K562 (cell line): Measurements from ENCODE around the gene CDHR2. TPM values are rescaled to one million over a fixed set of nuclear protein-coding genes. Genes with fewer than 3 reads are reported as not detected.

Experiments
- ATAC-seq: fragments of 200-7000 bp; cut with Tn5 transposase; 3 replicates; pipeline ENCODE4 v1.9.1; 2020; ENCODE audit warnings: moderate library complexity
- BruUV-seq: library from RNA; stranded (reverse); fragments of 400-500 nt; replicated peaks from 2 replicates; lab custom pipeline; 2021; lab: Mats Ljungman, UMichigan
- CTCF ChIA-PET: fragments of 300-600 bp; formaldehyde crosslinking; extraction: SDS; loops from one replicate; lab custom pipeline; 2021; ENCODE audit warnings: low intra/inter-chr PET ratio; lab: Yijun Ruan, JAX
- POLR2A ChIA-PET: fragments of 300-600, 350-650 bp; sonication (Branson Sonifier 250); formaldehyde crosslinking; extraction: SDS; loops from one replicate; lab custom pipeline; 2021; ENCODE audit warnings: antibody characterized with exemption, inconsistent platforms; lab: Yijun Ruan, JAX
- DNase-seq, 4 experiments: peaks; one replicate each; pipeline versions ENCODE4 v3.0.0 to v3.0.0-alpha.2; 2011 to 2018; ENCODE audit warnings: low spot score in 3 of 4, mixed read lengths in 3 of 4; ENCODE audit errors: extremely low read depth in 1 of 4
- FAIRE-seq: peaks from 2 replicates; lab custom pipeline; 2011; peaks lifted over from hg19 to GRCh38; lab: Jason Lieb, UNC
- H2AFZ ChIP-seq: 2 replicates; pipeline ENCODE4 v1.6.0; 2011; ENCODE audit warnings: low read depth, low read length, control low read depth, inconsistent platforms
- H3K27ac ChIP-seq: fragments of 200-600 bp; 3 replicates; pipeline ENCODE4 v1.8.0; 2011; ENCODE audit warnings: low read depth, mild to moderate bottlenecking, control low read depth, inconsistent platforms, low read length, moderate library complexity, mixed read lengths; ENCODE audit errors: extremely low read depth
- H3K27me3 ChIP-seq, 2 experiments: fragments of 300-600 bp in 1 of 2; 2 replicates in 1 of 2; 3 replicates in 1 of 2; pipeline versions ENCODE4 v1.6.0 to v1.8.0; 2011; ENCODE audit warnings: inconsistent platforms in 2 of 2, low read length in 2 of 2, mild to moderate bottlenecking in 1 of 2, mixed read lengths in 1 of 2, moderate library complexity in 1 of 2; ENCODE audit not compliant: control insufficient read depth in 2 of 2, insufficient read depth in 2 of 2
- H3K36me3 ChIP-seq: fragments of 300-600 bp; 3 replicates; pipeline ENCODE4 v1.8.0; 2011; ENCODE audit warnings: mild to moderate bottlenecking, low read length, inconsistent platforms; ENCODE audit not compliant: control insufficient read depth, insufficient read depth
- H3K4me1 ChIP-seq, 2 experiments: fragments of 200-600 bp in 1 of 2; replicated peaks in 1 of 2; 2 replicates in 1 of 2; 3 replicates in 1 of 2; pipeline versions ENCODE4 v1.5.1 to v1.8.0; 2011; ENCODE audit warnings: inconsistent platforms in 2 of 2, low read length in 2 of 2, mild to moderate bottlenecking in 1 of 2, mixed read lengths in 1 of 2, moderate library complexity in 1 of 2; ENCODE audit not compliant: control insufficient read depth in 2 of 2, insufficient read depth in 2 of 2
- H3K4me2 ChIP-seq: 2 replicates; pipeline ENCODE4 v1.6.1; 2011; ENCODE audit warnings: low read length, control low read depth, inconsistent platforms, mixed read lengths; ENCODE audit not compliant: insufficient read depth
- H3K4me3 ChIP-seq: fragments of 200-600 bp; sonication (generic), shearing (Covaris generic); 2 replicates; pipeline ENCODE4 v1.5.1; 2016; ENCODE audit warnings: control low read depth, inconsistent platforms
- H3K79me2 ChIP-seq: fragments of 200-600 bp; 3 replicates; pipeline ENCODE4 v1.8.0; 2011; ENCODE audit warnings: low read length, inconsistent platforms; ENCODE audit not compliant: control insufficient read depth, insufficient read depth
- H3K9ac ChIP-seq, 2 experiments: 2 replicates each; pipeline versions ENCODE4 v1.6.0 to v1.6.1; 2011; ENCODE audit warnings: low read depth in 2 of 2, low read length in 2 of 2, control low read depth in 1 of 2, inconsistent platforms in 1 of 2, mild to moderate bottlenecking in 1 of 2, mixed read lengths in 1 of 2; ENCODE audit not compliant: insufficient read depth in 1 of 2
- H3K9me1 ChIP-seq: one replicate; pipeline ENCODE4 v1.6.0; 2011; ENCODE audit warnings: inconsistent platforms, mild to moderate bottlenecking, low read length, moderate library complexity; ENCODE audit not compliant: control insufficient read depth, insufficient read depth
- H3K9me3 ChIP-seq: replicated peaks from 2 replicates; pipeline ENCODE4 v1.5.1; 2011; ENCODE audit warnings: low read depth, low read length, inconsistent platforms; ENCODE audit not compliant: control insufficient read depth, insufficient read depth
- H4K20me1 ChIP-seq: replicated peaks from 2 replicates; pipeline ENCODE4 v1.6.1; 2011; ENCODE audit warnings: low read length, inconsistent platforms, mixed read lengths; ENCODE audit not compliant: control insufficient read depth, insufficient read depth
- ARID2 ChIP-seq: fragments of 450-650 bp; IDR thresholded peaks from 2 replicates; pipeline ENCODE4 v1.6.1; 2017; ENCODE audit warnings: antibody characterized with exemption, mild to moderate bottlenecking
- BRD4 ChIP-seq: fragments of 200-600 bp; sonication (generic); IDR thresholded peaks from 2 replicates; pipeline ENCODE4 v1.6.1; 2017; ENCODE audit warnings: inconsistent platforms
- CEBPG ChIP-seq, 3 experiments: fragments of 200-800 bp in 1 of 3; sonication (Bioruptor generic) in 1 of 3; sonication (generic) in 1 of 3; formaldehyde crosslinking in 1 of 3; IDR thresholded peaks in 2 of 3; conservative IDR thresholded peaks in 1 of 3; 2 replicates each; pipeline versions ENCODE4 v1.6.1 to v1.8.0; 2016 to 2022; ENCODE audit warnings: missing compliant biosample characterization in 2 of 3, missing genetic modification characterization in 2 of 3, mild to moderate bottlenecking in 1 of 3, missing genetic modification reagents in 1 of 3
- CREM ChIP-seq: IDR thresholded peaks from 2 replicates; pipeline ENCODE4 v1.6.1; 2014; ENCODE audit warnings: antibody characterized with exemption, low read depth
- ILF3 ChIP-seq: fragments of 450-650 bp; IDR thresholded peaks from 2 replicates; pipeline ENCODE4 v1.6.1; 2018; ENCODE audit warnings: antibody characterized with exemption, mild to moderate bottlenecking, moderate library complexity, borderline replicate concordance
- MAX ChIP-seq: sonication (generic); formaldehyde crosslinking; IDR thresholded peaks from 2 replicates; pipeline ENCODE4 v1.9.0; 2022; ENCODE audit warnings: mild to moderate bottlenecking, missing genetic modification reagents
- MNT ChIP-seq, 2 experiments: fragments of 450-650 bp; conservative IDR thresholded peaks; 2 replicates each; pipeline ENCODE4 v1.6.1; 2017; ENCODE audit warnings: mild to moderate bottlenecking in 2 of 2, moderate library complexity in 2 of 2
- PML ChIP-seq: IDR thresholded peaks from 2 replicates; pipeline ENCODE4 v1.6.1; 2012; ENCODE audit warnings: low read length, inconsistent platforms
- POU5F1 ChIP-seq: fragments of 150-350 bp; IDR thresholded peaks from 2 replicates; pipeline ENCODE4 v1.6.1; 2014; ENCODE audit warnings: borderline replicate concordance, low read length, low read depth, mild to moderate bottlenecking; ENCODE audit not compliant: partially characterized antibody
- RBFOX2 ChIP-seq: fragments of 200-400 bp; formaldehyde crosslinking; IDR thresholded peaks from 2 replicates; pipeline ENCODE4 v1.6.1; 2017; ENCODE audit warnings: low read depth, mild to moderate bottlenecking, low read length, moderate library complexity
- SNIP1 ChIP-seq: fragments of 450-650 bp; IDR thresholded peaks from 2 replicates; pipeline ENCODE4 v1.7.1; 2017; ENCODE audit warnings: low read depth, mild to moderate bottlenecking
- YY1 ChIP-seq, 3 experiments: IDR thresholded peaks; 2 replicates each; pipeline ENCODE4 v1.6.1; 2011; ENCODE audit warnings: low read length in 2 of 3, mild to moderate bottlenecking in 2 of 3, moderate library complexity in 2 of 3, borderline replicate concordance in 1 of 3, control low read depth in 1 of 3, low read depth in 1 of 3; ENCODE audit not compliant: insufficient read depth in 3 of 3, insufficient replicate concordance in 2 of 3, control insufficient read depth in 1 of 3, insufficient read length in 1 of 3; ENCODE audit errors: extremely low read depth in 1 of 3
- WGBS: fragments of 100-300 bp; shearing (Covaris generic); methylation state at CpG from one replicate; pipeline ENCODE4 v1.1.6; 2016; ENCODE audit warnings: low coverage, mixed read lengths; ENCODE audit not compliant: insufficient coverage; ENCODE audit errors: missing lambda C conversion rate; 5-methylcytosine and 5-hydroxymethylcytosine counted together
- in situ Hi-C: fragments of 300-500 bp; cut with MboI; formaldehyde crosslinking; loops from 4 replicates; pipeline ENCODE4 v1.15.0; 2018; ENCODE audit warnings: inconsistent platforms, mixed read lengths
- intact Hi-C: fragments of 100-400 bp; cut with micrococcal nuclease; formaldehyde crosslinking; loops from 2 replicates; pipeline ENCODE4 v1.14.2; 2022
- polyA plus RNA-seq, 8 experiments: library from polyadenylated mRNA; depleted of rRNA in 4 of 8; stranded (reverse) in 5 of 8; unstranded in 3 of 8; fragments of >200 nt; fragmentation: Nextera tagmentation in 2 of 8; fragmentation: Illumina TruSeq in 1 of 8; extraction: Ambion mirVana in 2 of 8; extraction: Trizol in 1 of 8; gene quantifications; 2 replicates each; pipeline versions ENCODE4 v1.2.1 to v1.2.3, GENCODE V29; 2011 to 2014; ENCODE audit warnings: inconsistent platforms in 1 of 8, missing spikeins in 1 of 8
- total RNA-seq, 7 experiments: library from RNA; depleted of rRNA in 6 of 7; stranded (reverse); fragments of >200 nt in 6 of 7; fragmentation: Illumina TruSeq in 2 of 7; extraction: Trizol in 2 of 7; gene quantifications; 2 replicates each; pipeline versions ENCODE4 v1.2.1 to v1.2.3, GENCODE V29; 2011 to 2021; ENCODE audit warnings: low replicate concordance in 1 of 7
- TF ChIP-seq, protein P1 (sequence below), 3 experiments: IDR thresholded peaks in 2 of 3; conservative IDR thresholded peaks in 1 of 3; 2 replicates each; pipeline ENCODE4 v1.5.1; 2011 to 2012; ENCODE audit warnings: low read length in 3 of 3, mild to moderate bottlenecking in 3 of 3, control low read depth in 2 of 3, improper control_type of control experiment in 1 of 3, inconsistent platforms in 1 of 3, low read depth in 1 of 3, mixed read lengths in 1 of 3, moderate library complexity in 1 of 3; ENCODE audit not compliant: insufficient read depth in 2 of 3

Gene CDHR2
- total and polyA plus RNA-seq, 9 of the 15 experiments (the other 6 are each of a cell fraction or from before 2014, with no cell fraction given), result 0.01 to 0.62 (median 0.09) TPM; not detected in 2

DNA sequence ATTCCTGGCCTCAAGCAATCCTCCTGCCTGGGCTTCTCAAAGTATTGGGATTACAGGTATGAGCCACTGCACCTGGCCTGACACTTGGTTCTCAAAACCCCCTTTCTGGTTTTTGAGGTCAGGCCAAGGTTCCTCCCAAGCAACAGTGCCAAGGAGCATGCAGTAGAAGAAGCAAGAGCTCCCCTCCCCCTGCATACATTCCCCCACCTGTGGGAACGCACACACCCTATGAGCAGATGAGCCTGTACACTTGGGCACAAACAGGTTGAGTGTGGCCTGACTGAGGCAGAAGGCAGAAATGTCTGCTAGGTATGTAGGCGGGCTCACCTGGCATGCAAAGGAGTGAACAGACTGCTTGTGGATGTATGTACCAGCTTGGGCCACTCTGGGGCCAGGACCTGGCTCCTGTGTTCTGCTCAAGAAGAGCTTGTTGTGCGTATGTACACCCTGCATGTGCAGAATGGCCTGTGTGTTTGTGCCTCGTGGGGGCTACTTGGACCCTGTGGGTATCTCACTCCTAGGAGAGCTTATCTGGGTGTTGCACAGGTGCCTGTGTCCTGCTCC lies 59.1 kb downstream of the CDHR2 start (continued):
- TF ChIP-seq MNT (conservative IDR thresholded peaks at IDR 0.05) (no peak), POU5F1 (no peak), SNIP1 (no peak), CREM (no peak), ILF3 (no peak), PML (no peak)

DNA sequence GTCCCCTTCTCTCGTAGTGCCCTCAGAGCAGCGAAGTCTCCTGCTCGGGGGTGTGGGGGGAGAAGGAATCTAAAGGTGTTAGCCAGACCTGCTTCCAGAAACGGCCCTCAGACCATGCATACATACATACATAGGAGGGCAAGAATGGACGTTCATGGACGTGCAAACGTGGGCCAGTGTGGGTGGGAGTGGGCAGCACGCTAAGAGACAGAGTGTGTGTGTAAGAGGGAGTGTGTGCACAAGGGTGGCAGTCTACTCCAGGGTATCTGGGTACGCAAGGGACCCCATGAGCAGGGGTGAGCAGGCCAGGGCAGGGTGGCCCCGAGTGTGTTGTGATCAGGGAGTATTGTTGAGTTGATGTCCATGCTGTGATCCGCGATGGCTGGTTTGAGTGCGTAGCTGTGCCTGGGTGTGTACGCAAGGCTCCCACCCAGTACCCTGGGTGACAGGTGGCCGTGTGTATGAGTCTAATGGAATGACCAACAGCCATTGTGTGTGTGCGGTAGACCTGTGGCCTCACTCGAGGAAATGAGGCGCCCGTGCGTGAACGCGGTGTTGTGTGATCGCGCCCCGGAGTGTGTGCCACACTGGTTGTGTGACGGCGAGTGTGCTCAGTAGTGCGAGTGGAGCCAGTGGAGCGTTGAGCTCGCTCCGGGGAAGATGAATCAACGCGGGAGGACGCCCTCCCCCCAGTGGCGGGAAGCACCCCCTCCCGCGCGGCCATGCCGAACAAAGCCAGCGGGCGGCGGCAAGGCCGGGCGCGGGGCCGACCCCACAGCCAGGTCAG lies 60.0 kb downstream of the CDHR2 start:
- H2AFZ ChIP-seq, result peak overlapping the region; percentile 68
- ChIA-PET CTCF (interaction anchor here (1.5 kb wide), 1 partner anchor 193 kb away, joined by 3 read pairs; the partner anchor contains the start of gene CLTB), POLR2A (interaction anchor here (0.7 kb wide), 2 partner anchors 8 to 44 kb away, joined by 3 read pairs; no protein-coding TSS in a partner anchor)
- WGBS, result 37% methylated on average over 31 of the region's 46 CpGs
- peaks cover 3% of the 10 kb centered on the region; the same call in 2 of the 3 replicates for H3K36me3 ChIP-seq
- H3K27ac ChIP-seq, result no peak overlapping the region; the same call in 1 of the 3 replicates
- BruUV-seq, result no TSS peak
- peak overlapping the region; percentile 83 for H3K4me2 ChIP-seq
- no peaks in the 10 kb centered on the region for H3K9me3 ChIP-seq
- H3K27me3 ChIP-seq, result peaks cover 0 to 6% of the 10 kb centered on the region in 2 experiments; a peak in 1 of 5 replicates
- peaks cover 2% of the 10 kb centered on the region; the same call in 1 of the 3 replicates for H3K79me2 ChIP-seq
- in situ Hi-C loops (no loop called here), intact Hi-C loops (no loop called here)
- ATAC-seq (no peak; the same call in 2 of the 3 replicates), DNase-seq (peak in 1 of 4 experiments; percentile 52), FAIRE-seq (no peak)
- H3K4me1 ChIP-seq, result peaks cover 23 to 30% of the 10 kb centered on the region in 2 experiments; a peak in 4 of 5 replicates
- H3K9me1 ChIP-seq, result peaks cover 9% of the 10 kb centered on the region
- peak overlapping the region; percentile 63 for H3K4me3 ChIP-seq
- H4K20me1 ChIP-seq, result peaks cover 34% of the 10 kb centered on the region
- peak overlapping the region in 1 of 2 experiments; percentile 90; a peak in 3 of 4 replicates for H3K9ac ChIP-seq
- TF ChIP-seq CEBPG (CRISPR knock-in tag; IDR thresholded peaks at IDR 0.05) (0 out of 2 replicates have a peak, but pooled peaks have one; percentile 19), CEBPG (tag; conservative IDR thresholded peaks at IDR 0.05 in 1 of 2, IDR thresholded peaks at IDR 0.05 in 1 of 2) (no peak), BRD4 (no peak), MAX (0 out of 2 replicates have a peak, but pooled peaks have one; percentile 26), YY1 (IDR thresholded peaks at IDR 0.05; ENCODE audit: borderline replicate concordance in 1 of 3, control insufficient read depth in 1 of 3, extremely low read depth in 1 of 3, insufficient read depth in 3 of 3, insufficient read length in 1 of 3, insufficient replicate concordance in 2 of 3, low read depth in 1 of 3, low read length in 2 of 3) (peak in 2 of 3 experiments; percentile 32 to 51), RBFOX2 (no peak), ARID2 (no peak)
- TF ChIP-seq, protein P1, sequence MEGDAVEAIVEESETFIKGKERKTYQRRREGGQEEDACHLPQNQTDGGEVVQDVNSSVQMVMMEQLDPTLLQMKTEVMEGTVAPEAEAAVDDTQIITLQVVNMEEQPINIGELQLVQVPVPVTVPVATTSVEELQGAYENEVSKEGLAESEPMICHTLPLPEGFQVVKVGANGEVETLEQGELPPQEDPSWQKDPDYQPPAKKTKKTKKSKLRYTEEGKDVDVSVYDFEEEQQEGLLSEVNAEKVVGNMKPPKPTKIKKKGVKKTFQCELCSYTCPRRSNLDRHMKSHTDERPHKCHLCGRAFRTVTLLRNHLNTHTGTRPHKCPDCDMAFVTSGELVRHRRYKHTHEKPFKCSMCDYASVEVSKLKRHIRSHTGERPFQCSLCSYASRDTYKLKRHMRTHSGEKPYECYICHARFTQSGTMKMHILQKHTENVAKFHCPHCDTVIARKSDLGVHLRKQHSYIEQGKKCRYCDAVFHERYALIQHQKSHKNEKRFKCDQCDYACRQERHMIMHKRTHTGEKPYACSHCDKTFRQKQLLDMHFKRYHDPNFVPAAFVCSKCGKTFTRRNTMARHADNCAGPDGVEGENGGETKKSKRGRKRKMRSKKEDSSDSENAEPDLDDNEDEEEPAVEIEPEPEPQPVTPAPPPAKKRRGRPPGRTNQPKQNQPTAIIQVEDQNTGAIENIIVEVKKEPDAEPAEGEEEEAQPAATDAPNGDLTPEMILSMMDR (IDR thresholded peaks at IDR 0.05 in 2 of 3, conservative IDR thresholded peaks at IDR 0.05 in 1 of 3; ENCODE audit: insufficient read depth in 2 of 3, low read depth in 1 of 3, low read length in 3 of 3), result 0 out of 6 replicates have a peak, but pooled peaks of 1 of the 3 experiments have one; percentile 17
